ENCODE measurements around the gene KIF19. TPM values are rescaled to one million over a fixed set of nuclear protein-coding genes. Genes with fewer than 3 reads are reported as not detected.

Gene KIF19
- total RNA-seq, 2 experiments from 2014 or later = 0.11 to 0.18 TPM

- no peak for ATAC-seq
- TF ChIP-seq CTCF (IDR thresholded peaks at IDR 0.05) = no peak
- peaks cover 6% of the 10 kb centered on the region for H3K4me1 Mint-ChIP-seq (ENCODE audit: low read depth)
- no peak for DNase-seq
- peaks cover 51% of the 10 kb centered on the region for H3K27me3 Mint-ChIP-seq
- ChIA-PET CTCF (interaction anchor here (0.7 to 2.6 kb wide), 8 partner anchors 10 to 134 kb away, joined by 3 to 34 read pairs (median 6); partner anchors contain the start of gene GPR142), POLR2A (no interaction called here)
- intact Hi-C loops (cut with micrococcal nuclease) = loop anchor here (5.0 to 10.0 kb wide), 2 partner anchors 51 to 139 kb away; partner anchors contain the start of gene TTYH2
- H3K4me3 Mint-ChIP-seq = no peak overlapping the region
- H3K27ac Mint-ChIP-seq = no peak overlapping the region
- no peaks in the 10 kb centered on the region for H3K9me3 Mint-ChIP-seq
- H3K36me3 Mint-ChIP-seq (ENCODE audit: low read depth) = no peaks in the 10 kb centered on the region
These were observed 27.5 kb downstream of the KIF19 start for GRCh38 chr17:74353446-74354060.

DNA sequence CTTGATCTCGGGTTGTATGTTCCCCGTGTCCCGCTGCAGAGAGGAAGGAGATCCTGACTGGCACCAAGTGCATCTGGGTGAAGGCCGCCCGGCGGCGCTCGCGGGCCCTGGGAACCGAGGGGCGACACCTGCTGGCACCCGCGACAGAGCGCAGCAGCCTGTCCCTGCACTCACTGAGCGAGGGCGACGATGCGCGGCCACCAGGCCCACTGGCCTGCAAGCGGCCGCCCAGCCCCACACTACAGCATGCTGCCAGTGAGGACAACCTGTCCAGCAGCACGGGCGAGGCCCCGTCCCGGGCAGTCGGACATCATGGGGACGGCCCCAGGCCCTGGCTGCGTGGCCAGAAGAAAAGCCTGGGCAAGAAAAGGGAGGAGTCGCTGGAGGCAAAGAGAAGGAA lies 28.1 kb downstream of the KIF19 start:
- H3K27ac Mint-ChIP-seq = no peak overlapping the region

DNA sequence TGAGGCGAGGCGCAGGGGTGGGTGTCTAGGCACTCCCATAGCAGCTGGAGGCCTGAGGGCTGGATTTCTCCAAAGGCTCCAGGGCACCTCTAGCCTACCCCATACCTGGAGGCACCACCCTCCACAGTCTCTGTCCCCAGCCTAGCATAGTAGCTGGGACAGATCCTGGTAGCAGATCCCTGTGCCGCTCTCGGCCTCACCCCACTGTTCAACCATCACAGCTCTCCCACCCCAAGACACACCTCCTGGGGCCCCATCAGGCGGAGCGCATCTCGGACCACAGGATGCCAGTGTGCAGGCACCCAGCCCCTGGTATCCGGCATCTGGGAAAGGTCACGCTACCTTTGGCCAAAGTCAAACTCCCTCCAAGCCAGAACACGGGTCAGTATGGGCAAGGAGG lies 28.5 kb downstream of the KIF19 start:
- H3K9me3 Mint-ChIP-seq = no peaks in the 10 kb centered on the region
- H3K27ac Mint-ChIP-seq = no peak overlapping the region
- DNase-seq (no peak), ATAC-seq (no peak)
- ChIA-PET POLR2A (interaction anchor here (1.8 kb wide), 1 partner anchor 20 kb away, joined by 4 read pairs; no protein-coding TSS in a partner anchor), CTCF (interaction anchor here (0.8 to 6.4 kb wide), 3 partner anchors 14 to 155 kb away, joined by 3 to 58 read pairs (median 3); partner anchors contain the start of gene GPR142)
- no peaks in the 10 kb centered on the region for H3K36me3 Mint-ChIP-seq (ENCODE audit: low read depth)
- peaks cover 6% of the 10 kb centered on the region for H3K4me1 Mint-ChIP-seq (ENCODE audit: low read depth)
- intact Hi-C loops (cut with micrococcal nuclease) = loop anchor here (5.0 to 10.0 kb wide), 2 partner anchors 52 to 140 kb away; partner anchors contain the start of gene TTYH2
- H3K27me3 Mint-ChIP-seq = peaks cover 58% of the 10 kb centered on the region
- H3K4me3 Mint-ChIP-seq = no peak overlapping the region
- TF ChIP-seq CTCF (IDR thresholded peaks at IDR 0.05) = no peak

More for the DNA sequence above, 28.1 kb downstream of the KIF19 start:
- H3K4me3 Mint-ChIP-seq = no peak overlapping the region
- peak; percentile 94 for TF ChIP-seq CTCF (IDR thresholded peaks at IDR 0.05)
- intact Hi-C loops (cut with micrococcal nuclease) = loop anchor here (5.0 to 10.0 kb wide), 2 partner anchors 52 to 139 kb away; partner anchors contain the start of gene TTYH2
- DNase-seq (peak; percentile 83), ATAC-seq (peak; percentile 91)
- peaks cover 6% of the 10 kb centered on the region for H3K4me1 Mint-ChIP-seq (ENCODE audit: low read depth)
- H3K9me3 Mint-ChIP-seq = no peaks in the 10 kb centered on the region
- no peaks in the 10 kb centered on the region for H3K36me3 Mint-ChIP-seq (ENCODE audit: low read depth)
- CTCF ChIA-PET = interaction anchor here (0.8 to 6.4 kb wide), 4 partner anchors 14 to 154 kb away, joined by 3 to 58 read pairs (median 18); partner anchors contain the start of gene GPR142
- POLR2A ChIA-PET = no interaction called here
- peaks cover 55% of the 10 kb centered on the region for H3K27me3 Mint-ChIP-seq

DNA sequence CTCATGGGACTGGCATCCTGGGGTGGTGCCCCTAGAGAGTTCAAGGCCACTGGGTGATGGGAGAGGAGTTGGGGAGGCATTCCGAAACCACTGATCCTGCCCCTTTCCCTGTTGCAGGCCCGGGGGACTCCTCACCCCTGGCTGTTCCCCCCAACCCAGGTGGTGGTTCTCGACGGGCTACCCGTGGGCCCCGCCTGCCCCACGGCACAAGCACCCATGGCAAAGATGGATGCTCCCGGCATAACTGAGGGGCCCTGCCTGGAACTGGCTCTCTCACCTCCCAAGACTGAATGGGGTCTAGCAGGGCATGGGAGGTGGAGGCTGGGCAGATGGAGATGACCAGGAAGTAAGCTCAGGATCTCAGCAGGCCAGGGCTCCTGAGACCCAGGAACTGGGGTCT lies 29.0 kb downstream of the KIF19 start:
- H3K4me3 Mint-ChIP-seq = no peak overlapping the region

More for the DNA sequence above, 29.0 kb downstream of the KIF19 start:
- Mint-ChIP-seq H3K36me3 (ENCODE audit: low read depth) (no peaks in the 10 kb centered on the region), H3K4me1 (ENCODE audit: low read depth) (peaks cover 6% of the 10 kb centered on the region), H3K9me3 (no peaks in the 10 kb centered on the region), H3K27ac (no peak overlapping the region), H3K27me3 (peaks cover 59% of the 10 kb centered on the region)
- ChIA-PET POLR2A (interaction anchor here (1.8 kb wide), 1 partner anchor 21 kb away, joined by 4 read pairs; no protein-coding TSS in a partner anchor), CTCF (interaction anchor here (0.8 to 6.4 kb wide), 4 partner anchors 13 to 155 kb away, joined by 3 to 58 read pairs (median 4); partner anchors contain the start of gene GPR142)
- intact Hi-C loops (cut with micrococcal nuclease) = loop anchor here (10.0 kb wide), 1 partner anchor 140 kb away; the partner anchor contains the start of gene TTYH2
- ATAC-seq = no peak
- DNase-seq = no peak
- TF ChIP-seq CTCF (IDR thresholded peaks at IDR 0.05) = no peak
